Urinary bladder (tissue), 4 donors: ENCODE results near the gene ARL13B. TPM values are rescaled to one million over a fixed set of nuclear protein-coding genes. Genes with fewer than 3 reads are reported as not detected.

ENCODE experiments used
- DNase-seq: peaks from one replicate; pipeline ENCODE4 v3.0.0-alpha.2; 2015; ENCODE audit errors: extremely low spot score
- H3K27ac ChIP-seq: one replicate; pipeline ENCODE4 v1.5.1; 2013; ENCODE audit warnings: low read depth, mild to moderate bottlenecking, moderate library complexity
- H3K36me3 ChIP-seq: one replicate; pipeline ENCODE4 v1.6.1; 2013; ENCODE audit warnings: mild to moderate bottlenecking, moderate library complexity; ENCODE audit not compliant: insufficient read depth
- H3K4me1 ChIP-seq: one replicate; pipeline ENCODE4 v1.6.1; 2013; ENCODE audit warnings: mild to moderate bottlenecking, moderate library complexity; ENCODE audit not compliant: insufficient read depth
- H3K4me3 ChIP-seq: one replicate; pipeline ENCODE4 v1.5.1; 2013; ENCODE audit warnings: low read depth, low read length
- WGBS: extraction: QIAGEN DNeasy Blood & Tissue Kit; methylation state at CpG from one replicate; pipeline ENCODE4 v1.1.7; 2013; 5-methylcytosine and 5-hydroxymethylcytosine counted together
- polyA plus RNA-seq: library from polyadenylated mRNA; stranded (reverse); fragments of 200-250 nt; gene quantifications from one replicate; pipeline ENCODE4 v1.2.3, GENCODE V29; 2013
- total RNA-seq: library from RNA; depleted of rRNA; stranded (reverse); fragments of >200 nt; gene quantifications from one replicate; pipeline ENCODE4 v1.2.3, GENCODE V29; 2014
- donor health status: healthy with polysubstance abuse.
- donor health status: healthy.

Gene ARL13B
- total and polyA plus RNA-seq, 2 donors, result 9.6 to 18.0 TPM

GRCh38 chr3:94061297-94061696 lies 81.3 kb downstream of the ARL13B start:
- no peak for DNase-seq

GRCh38 chr3:94062513-94063404 lies 82.8 kb downstream of the ARL13B start, which contains the start of the genes DHFR2 and NSUN3:
DHFR2 (minus strand) TSS chr3:94062916; CDS start chr3:94061511, 1,405 bp downstream.
NSUN3 (plus strand) TSS chr3:94063061; CDS start chr3:94063127, 66 bp downstream.
- under 1% methylated on average over 52 of the region's 52 CpGs for WGBS
- no peaks in the 10 kb centered on the region for H3K36me3 ChIP-seq
- H3K4me1 ChIP-seq, result no peaks in the 10 kb centered on the region
- H3K27ac ChIP-seq, result peak within 1 kb of the TSS; percentile 87
- peak; percentile 97 for DNase-seq
- peak within 1 kb of the TSS; percentile 58 for H3K4me3 ChIP-seq

More at GRCh38 chr3:94061297-94061696, 81.3 kb downstream of the ARL13B start:
- no peaks in the 10 kb centered on the region for H3K36me3 ChIP-seq
- WGBS, result 97% methylated on average over 13 of the region's 13 CpGs
- H3K4me3 ChIP-seq, result no peak overlapping the region
- H3K27ac ChIP-seq, result no peak overlapping the region
- H3K4me1 ChIP-seq, result no peaks in the 10 kb centered on the region

GRCh38 chr3:94063496-94064119 lies 83.7 kb downstream of the ARL13B start:
- H3K4me1 ChIP-seq, result no peaks in the 10 kb centered on the region
- DNase-seq, result no peak
- H3K27ac ChIP-seq, result peak overlapping the region; percentile 84
- H3K4me3 ChIP-seq, result peak overlapping the region; percentile 58
- H3K36me3 ChIP-seq, result no peaks in the 10 kb centered on the region
- WGBS, result 47% methylated on average over 17 of the region's 17 CpGs

- no peak overlapping the region for H3K27ac ChIP-seq
- 83% methylated on average over 6 of the region's 6 CpGs for WGBS
Observed at GRCh38 chr3:94064243-94064860, 84.4 kb downstream of the ARL13B start.

GRCh38 chr3:94065122-94065521 lies 85.2 kb downstream of the ARL13B start:
- Histone ChIP-seq H3K4me1 (no peaks in the 10 kb centered on the region), H3K4me3 (no peak overlapping the region), H3K36me3 (no peaks in the 10 kb centered on the region), H3K27ac (no peak overlapping the region)
- WGBS, result 57% methylated on average over 1 of the region's 1 CpG
- DNase-seq, result no peak

More at GRCh38 chr3:94064243-94064860, 84.4 kb downstream of the ARL13B start:
- H3K4me1 ChIP-seq, result no peaks in the 10 kb centered on the region
- no peaks in the 10 kb centered on the region for H3K36me3 ChIP-seq
- no peak for DNase-seq
- H3K4me3 ChIP-seq, result no peak overlapping the region

GRCh38 chr3:94065819-94066480 lies 86.0 kb downstream of the ARL13B start:
- 93% methylated on average over 1 of the region's 1 CpG for WGBS
- Histone ChIP-seq H3K27ac (no peak overlapping the region), H3K4me3 (no peak overlapping the region), H3K36me3 (no peaks in the 10 kb centered on the region), H3K4me1 (no peaks in the 10 kb centered on the region)
- no peak for DNase-seq

- no peak overlapping the region for H3K27ac ChIP-seq
- H3K4me3 ChIP-seq, result no peak overlapping the region
- no peaks in the 10 kb centered on the region for H3K4me1 ChIP-seq
- DNase-seq, result no peak
- 83% methylated on average over 6 of the region's 6 CpGs for WGBS
- no peaks in the 10 kb centered on the region for H3K36me3 ChIP-seq
Observed at GRCh38 chr3:94066506-94067500, 86.8 kb downstream of the ARL13B start.

- no peak for DNase-seq
- no peak overlapping the region for H3K4me3 ChIP-seq
- H3K36me3 ChIP-seq, result no peaks in the 10 kb centered on the region
- H3K27ac ChIP-seq, result no peak overlapping the region
- H3K4me1 ChIP-seq, result no peaks in the 10 kb centered on the region
- WGBS, result 36% methylated on average over 4 of the region's 4 CpGs
Observed at GRCh38 chr3:94069194-94069813, 89.3 kb downstream of the ARL13B start.

GRCh38 chr3:94070341-94070911 lies 90.5 kb downstream of the ARL13B start:
- Histone ChIP-seq H3K27ac (no peak overlapping the region), H3K4me1 (no peaks in the 10 kb centered on the region), H3K4me3 (no peak overlapping the region), H3K36me3 (no peaks in the 10 kb centered on the region)
- 98% methylated on average over 6 of the region's 6 CpGs for WGBS
- no peak for DNase-seq

- Histone ChIP-seq H3K36me3 (no peaks in the 10 kb centered on the region), H3K4me3 (no peak overlapping the region), H3K4me1 (no peaks in the 10 kb centered on the region), H3K27ac (no peak overlapping the region)
- no peak for DNase-seq
- WGBS, result 93% methylated on average over 4 of the region's 4 CpGs
Observed at GRCh38 chr3:94071713-94072284, 91.8 kb downstream of the ARL13B start.

GRCh38 chr3:94076055-94076454 lies 96.1 kb downstream of the ARL13B start:
- H3K4me1 ChIP-seq, result no peaks in the 10 kb centered on the region
- 91% methylated on average over 3 of the region's 3 CpGs for WGBS
- H3K27ac ChIP-seq, result no peak overlapping the region
- DNase-seq, result no peak
- H3K4me3 ChIP-seq, result no peak overlapping the region
- no peaks in the 10 kb centered on the region for H3K36me3 ChIP-seq
